Left colon (tissue), 2 donors: Measurements from ENCODE around the gene RDX. TPM values are rescaled to one million over a fixed set of nuclear protein-coding genes. Genes with fewer than 3 reads are reported as not detected.

Experiments used
- total RNA-seq, 2 donors: library from RNA; stranded (reverse); fragmentation: NEBNext Ultra II Directional; extraction: Animal tissue kit (Norgen Biotek cat#: 25700); gene quantifications; one replicate each; pipeline ENCODE4 v1.2.1, GENCODE V29; 2021
- donor health status: DM: no; HTN: no; CAD: no.
- donor health status: DM: yes; HTN: yes; CAD: no.

Gene RDX
- total RNA-seq, 2 donors from 2014 or later = 16.4 to 18.4 TPM

Other genes starting within 250 kb of the RDX start
- 10 to 100 TPM; 17.8 to 20.4 TPM for gene ZC3H12C, start 203.2 kb downstream of the RDX start, total RNA-seq
- gene FDX1, start 133.3 kb upstream of the RDX start, total RNA-seq = 10 to 100 TPM; 22.6 to 24.0 TPM